ENCODE measurements around the gene TTYH3.

GRCh38 chr7:2689951-2690705 lies 58.3 kb downstream of the TTYH3 start:
- TF ChIP-seq POLR2A (IDR thresholded peaks at IDR 0.05) (no peak), CTCF (IDR thresholded peaks at IDR 0.05) (no peak)
